ENCODE results near the gene NPAS2.

Gene NPAS2

GRCh38 chr2:100902817-100903405, 83.0 kb downstream of the NPAS2 start:
- in situ Hi-C loops (cut with HindIII; ENCODE audit: low sequenced_read_pairs) = no loop called here

GRCh38 chr2:100903534-100904258, 83.8 kb downstream of the NPAS2 start:
- in situ Hi-C loops (cut with HindIII; ENCODE audit: low sequenced_read_pairs) = no loop called here

- in situ Hi-C loops (cut with HindIII; ENCODE audit: low sequenced_read_pairs) = no loop called here
Observed at GRCh38 chr2:100905132-100905805, 85.3 kb downstream of the NPAS2 start.

GRCh38 chr2:100906131-100906530, 86.2 kb downstream of the NPAS2 start:
- in situ Hi-C loops (cut with HindIII; ENCODE audit: low sequenced_read_pairs) = no loop called here

- in situ Hi-C loops (cut with HindIII; ENCODE audit: low sequenced_read_pairs) = no loop called here
Observed at GRCh38 chr2:100906679-100907078, 86.7 kb downstream of the NPAS2 start.

GRCh38 chr2:100907832-100908231, 87.9 kb downstream of the NPAS2 start:
- in situ Hi-C loops (cut with HindIII; ENCODE audit: low sequenced_read_pairs) = no loop called here

GRCh38 chr2:100909534-100910081, 89.7 kb downstream of the NPAS2 start:
- in situ Hi-C loops (cut with HindIII; ENCODE audit: low sequenced_read_pairs) = no loop called here

GRCh38 chr2:100910111-100910510, 90.2 kb downstream of the NPAS2 start:
- in situ Hi-C loops (cut with HindIII; ENCODE audit: low sequenced_read_pairs) = no loop called here

- in situ Hi-C loops (cut with HindIII; ENCODE audit: low sequenced_read_pairs) = no loop called here
Observed at GRCh38 chr2:100919316-100919715, 99.4 kb downstream of the NPAS2 start.

- in situ Hi-C loops (cut with HindIII; ENCODE audit: low sequenced_read_pairs) = loop anchor here (5.0 kb wide), 1 partner anchor 94 kb away; no protein-coding TSS in a partner anchor
Observed at GRCh38 chr2:100921685-100922161, 101.8 kb downstream of the NPAS2 start.

GRCh38 chr2:100923461-100924060, 103.6 kb downstream of the NPAS2 start:
- in situ Hi-C loops (cut with HindIII; ENCODE audit: low sequenced_read_pairs) = loop anchor here (5.0 kb wide), 1 partner anchor 96 kb away; no protein-coding TSS in a partner anchor

- in situ Hi-C loops (cut with HindIII; ENCODE audit: low sequenced_read_pairs) = loop anchor here (5.0 kb wide), 1 partner anchor 97 kb away; no protein-coding TSS in a partner anchor
Observed at GRCh38 chr2:100924122-100924519, 104.2 kb downstream of the NPAS2 start.

- in situ Hi-C loops (cut with HindIII; ENCODE audit: low sequenced_read_pairs) = loop anchor here (5.0 kb wide), 1 partner anchor 97 kb away; no protein-coding TSS in a partner anchor
Observed at GRCh38 chr2:100924520-100925451, 104.8 kb downstream of the NPAS2 start.

GRCh38 chr2:100928235-100928634, 108.3 kb downstream of the NPAS2 start:
- in situ Hi-C loops (cut with HindIII; ENCODE audit: low sequenced_read_pairs) = no loop called here

GRCh38 chr2:100929147-100929546, 109.2 kb downstream of the NPAS2 start:
- in situ Hi-C loops (cut with HindIII; ENCODE audit: low sequenced_read_pairs) = no loop called here

GRCh38 chr2:100934504-100935371, 114.8 kb downstream of the NPAS2 start:
- in situ Hi-C loops (cut with HindIII; ENCODE audit: low sequenced_read_pairs) = no loop called here

GRCh38 chr2:100935372-100935752, 115.4 kb downstream of the NPAS2 start:
- in situ Hi-C loops (cut with HindIII; ENCODE audit: low sequenced_read_pairs) = no loop called here

GRCh38 chr2:100936070-100936741, 116.3 kb downstream of the NPAS2 start:
- in situ Hi-C loops (cut with HindIII; ENCODE audit: low sequenced_read_pairs) = no loop called here
